HFF-Myc (cell line): ENCODE data around the gene SRRM5.

Experiments
- DNase-seq: peaks from one replicate; pipeline ENCODE4 v3.0.0-alpha.2; 2011; ENCODE audit warnings: low read depth; ENCODE audit errors: extremely low read depth
- H3K4me3 ChIP-seq: replicated peaks from 2 replicates; pipeline ENCODE4 v1.5.1; 2011; ENCODE audit warnings: low read depth, mild to moderate bottlenecking, control low read depth, low read length
- CTCF ChIP-seq: IDR thresholded peaks from 2 replicates; pipeline ENCODE4 v1.5.1; 2012; ENCODE audit warnings: mild to moderate bottlenecking, low read depth, low read length, control low read depth; ENCODE audit errors: missing control alignments

SRRM5 gene

GRCh38 chr19:43638995-43639518, 27.2 kb downstream of the SRRM5 start:
- H3K4me3 ChIP-seq = peak overlapping the region; percentile 24
- no peak for TF ChIP-seq CTCF
- DNase-seq = no peak

GRCh38 chr19:43639519-43640423, 27.9 kb downstream of the SRRM5 start, which contains the start of gene CADM4:
CADM4 (minus strand) TSS chr19:43639850; CDS start chr19:43639790, 60 bp downstream.
- TF ChIP-seq CTCF = no peak
- peak within 1 kb of the TSS; percentile 41 for H3K4me3 ChIP-seq
- no peak for DNase-seq

- DNase-seq = no peak
- TF ChIP-seq CTCF = no peak
- peak overlapping the region; percentile 41 for H3K4me3 ChIP-seq
Measured at GRCh38 chr19:43640424-43640757, 28.5 kb downstream of the SRRM5 start.

DNA sequence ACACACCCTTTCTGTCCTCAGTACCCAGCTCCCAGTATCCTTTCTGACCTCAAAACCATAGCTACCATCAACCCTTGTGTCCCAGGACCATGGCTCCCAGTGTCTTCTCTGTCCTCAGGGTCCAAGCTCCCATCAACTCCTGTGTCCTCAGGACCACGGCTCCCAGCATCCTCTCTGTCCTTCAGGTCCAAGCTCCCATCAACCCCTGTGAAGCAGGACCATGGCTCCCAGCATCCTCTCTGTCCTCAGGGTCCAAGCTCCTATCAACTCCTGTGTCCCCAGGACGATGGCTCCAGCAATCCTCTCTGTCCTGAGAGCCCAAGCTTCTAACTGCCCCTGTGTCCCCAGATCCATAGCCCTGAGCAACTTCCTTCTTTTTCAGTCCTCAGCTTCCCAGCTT, 29.4 kb downstream of the SRRM5 start:
- DNase-seq = no peak
- no peak overlapping the region for H3K4me3 ChIP-seq
- no peak for TF ChIP-seq CTCF

GRCh38 chr19:43642531-43642930, 30.6 kb downstream of the SRRM5 start:
- no peak for TF ChIP-seq CTCF
- DNase-seq = no peak
- H3K4me3 ChIP-seq = no peak overlapping the region

GRCh38 chr19:43643326-43643725, 31.4 kb downstream of the SRRM5 start:
- TF ChIP-seq CTCF = no peak
- no peak for DNase-seq
- H3K4me3 ChIP-seq = no peak overlapping the region
